Measurements from ENCODE around the gene PTPRA.
A peak's percentile ranks its signal among the peaks of the same experiment; 100 is the strongest.

Gene PTPRA

DNA sequence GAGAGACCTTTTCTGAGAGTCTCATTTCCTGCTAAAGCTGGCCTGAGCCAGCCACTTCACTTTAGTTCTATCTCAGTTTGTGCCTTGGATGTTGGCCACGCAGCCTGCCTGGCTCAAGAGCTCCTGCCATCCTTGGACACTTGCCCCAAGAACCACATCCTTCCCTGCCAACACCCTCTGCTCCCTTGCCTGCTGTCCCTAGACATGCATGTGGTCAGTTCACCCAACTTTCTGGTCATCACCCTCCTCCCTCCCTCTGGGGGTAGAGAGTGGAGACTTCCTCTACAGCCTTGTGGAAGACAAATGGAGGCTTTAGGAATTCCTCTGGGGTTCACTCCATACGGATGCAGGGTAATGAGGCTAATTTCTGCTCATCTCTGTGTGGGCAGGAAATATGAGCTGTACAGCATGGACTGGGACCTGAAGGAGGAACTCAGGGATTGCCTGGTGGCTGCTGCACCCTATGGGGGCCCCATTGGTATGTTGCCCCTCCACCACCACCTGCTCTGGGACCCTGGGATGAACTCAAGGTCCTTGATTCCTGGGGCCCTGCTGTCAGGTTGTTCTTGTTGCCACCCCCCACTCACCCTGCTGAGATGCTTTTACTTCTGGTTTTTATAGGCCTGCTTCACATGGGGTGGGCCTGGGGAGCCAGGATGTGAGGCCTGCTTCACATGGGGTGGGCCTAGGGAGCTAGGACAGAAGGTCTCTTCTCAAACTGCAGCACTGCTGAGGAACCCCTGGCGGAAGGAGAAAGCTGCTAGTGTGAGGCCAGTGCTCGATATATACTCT is 13.8 kb upstream of the PTPRA start:
- no peak for DNase-seq

- no peak for DNase-seq
These were observed 8.7 kb upstream of the PTPRA start for GRCh38 chr20:2864626-2865025.

DNA sequence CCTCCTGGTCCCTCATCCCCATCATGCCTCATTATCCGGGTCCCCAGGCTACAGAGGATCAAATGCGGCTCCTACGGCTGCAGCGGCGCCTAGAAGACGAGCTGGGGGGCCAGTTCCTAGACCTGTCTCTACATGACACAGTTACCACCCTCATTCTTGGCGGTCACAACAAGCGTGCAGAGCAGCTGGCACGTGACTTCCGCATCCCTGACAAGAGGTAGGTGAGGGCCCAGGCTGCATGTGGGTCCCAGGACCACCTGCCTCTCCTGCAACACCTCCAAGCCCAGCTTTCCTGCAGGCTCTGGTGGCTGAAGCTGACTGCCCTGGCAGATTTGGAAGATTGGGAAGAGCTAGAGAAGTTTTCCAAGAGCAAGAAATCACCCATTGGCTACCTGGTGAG is 8.2 kb upstream of the PTPRA start:
- DNase-seq, result no peak

GRCh38 chr20:2865630-2866029 is 7.7 kb upstream of the PTPRA start:
- DNase-seq, result peak; percentile 35 to 57

DNA sequence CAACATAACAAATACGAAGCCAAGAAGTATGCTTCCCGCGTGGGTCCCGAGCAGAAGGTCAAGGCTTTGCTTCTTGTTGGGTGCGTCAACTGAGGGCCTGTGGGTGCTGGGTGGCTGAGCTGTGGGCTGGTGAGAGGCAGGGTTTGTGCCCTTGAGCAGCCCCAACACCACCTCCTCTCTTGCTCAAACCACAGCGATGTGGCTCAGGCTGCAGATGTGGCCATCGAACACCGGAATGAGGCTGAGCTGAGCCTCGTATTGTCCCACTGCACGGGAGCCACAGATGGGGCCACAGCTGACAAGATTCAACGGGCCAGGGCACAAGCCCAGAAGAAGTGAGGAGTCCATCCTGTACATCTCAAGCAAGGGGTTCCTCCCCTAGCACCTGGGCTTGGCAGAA is 7.0 kb upstream of the PTPRA start:
- peak in 1 of 2 donors; percentile 17 for DNase-seq

GRCh38 chr20:2867081-2867864 is 6.0 kb upstream of the PTPRA start:
- no peak for DNase-seq

- no peak for DNase-seq
These were observed 3.9 kb upstream of the PTPRA start for GRCh38 chr20:2869381-2869780.

GRCh38 chr20:2871111-2871465 is 2.2 kb upstream of the PTPRA start:
- DNase-seq, result no peak

DNA sequence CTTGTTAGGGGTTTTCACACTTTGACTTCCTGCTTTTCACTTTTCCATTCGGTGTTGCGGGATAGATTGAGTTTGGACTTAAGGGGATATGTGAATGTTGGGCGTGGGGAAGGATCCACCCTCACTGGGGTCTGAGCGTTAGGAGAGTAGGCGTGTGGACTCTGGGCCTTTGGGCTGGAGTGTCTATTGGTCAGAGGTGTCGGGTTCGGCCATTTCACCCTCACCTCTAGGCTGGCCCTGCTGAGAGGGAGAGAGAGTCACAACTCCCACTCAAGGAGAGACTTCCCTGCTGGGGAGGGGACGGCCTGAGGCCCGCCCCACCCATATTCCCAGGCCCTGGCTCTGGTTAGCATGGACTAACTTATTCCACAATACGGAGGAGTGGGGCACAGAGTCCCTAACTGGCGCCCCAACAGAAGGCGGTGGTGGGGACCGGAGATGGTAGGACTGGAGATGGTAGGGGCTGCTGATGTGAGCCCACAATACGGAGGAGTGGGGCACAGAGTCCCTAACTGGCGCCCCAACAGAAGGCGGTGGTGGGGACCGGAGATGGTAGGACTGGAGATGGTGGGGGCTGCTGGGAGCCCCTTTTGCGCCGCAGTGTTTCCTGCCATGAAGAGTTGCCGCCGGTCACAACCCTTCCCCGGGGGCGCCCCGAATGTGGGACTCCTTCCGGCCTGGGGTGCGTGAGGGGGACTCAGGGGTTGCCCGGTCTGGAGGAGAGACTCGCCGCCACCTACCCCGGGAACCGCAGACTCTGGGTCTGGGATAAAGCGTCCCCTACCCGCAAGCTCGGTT is 1.4 kb upstream of the PTPRA start:
- DNase-seq, result no peak

GRCh38 chr20:2872459-2873009 is 747 bp upstream of the PTPRA start:
- DNase-seq, result peak; percentile 73 to 77

GRCh38 chr20:2873747-2874041 is 413 bp downstream of the PTPRA start:
- peak in 1 of 2 donors; percentile 66 for DNase-seq

DNA sequence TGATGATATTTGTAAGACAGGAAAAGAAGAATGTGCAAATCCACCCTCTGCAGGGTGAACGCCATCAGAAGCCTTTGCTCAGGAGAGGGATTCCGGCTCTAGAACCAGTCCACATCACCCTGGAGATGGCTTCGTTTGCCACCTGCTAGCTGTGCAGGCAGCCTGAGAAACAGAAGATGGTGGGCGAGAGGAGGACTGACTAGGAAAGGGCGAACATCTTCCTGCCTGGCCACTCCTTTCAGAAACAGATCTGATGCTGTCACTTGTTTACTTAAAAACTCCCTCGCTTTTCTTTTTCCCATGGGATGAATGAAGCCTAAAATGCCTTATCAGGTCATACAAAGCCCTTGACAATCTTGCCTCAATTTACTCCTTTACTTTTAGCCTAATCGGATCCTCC is 1.2 kb downstream of the PTPRA start:
- peak in 1 of 2 donors; percentile 10 for DNase-seq

DNA sequence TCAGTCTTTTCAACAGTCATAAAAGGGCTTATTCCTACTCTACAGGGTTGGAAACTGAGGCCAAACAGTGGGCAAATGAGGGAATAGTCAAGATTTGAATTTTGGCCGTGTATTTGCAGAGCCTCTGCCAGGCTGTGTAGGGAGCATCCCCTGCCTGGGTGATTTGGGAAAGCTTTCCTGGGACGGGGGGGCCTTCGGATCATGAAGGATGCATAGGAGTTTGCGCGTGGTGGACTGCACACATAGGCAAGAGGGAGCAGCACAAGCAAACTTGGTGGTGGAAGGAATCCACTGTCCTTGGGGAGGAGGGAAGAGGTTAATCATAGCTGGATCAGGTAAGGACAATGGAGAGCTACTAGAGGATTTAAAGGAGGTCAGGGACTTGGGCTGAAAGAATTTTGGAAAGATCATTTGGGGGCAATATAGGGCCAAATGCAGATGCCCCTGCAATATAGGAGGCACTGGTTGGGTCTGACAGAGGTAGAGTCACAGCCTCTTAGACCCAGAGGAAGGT is 2.5 kb downstream of the PTPRA start:
- DNase-seq, result no peak

- DNase-seq, result no peak
These were observed 5.2 kb downstream of the PTPRA start for GRCh38 chr20:2878515-2878914.

GRCh38 chr20:2879146-2879545 is 5.9 kb downstream of the PTPRA start:
- no peak for DNase-seq

DNA sequence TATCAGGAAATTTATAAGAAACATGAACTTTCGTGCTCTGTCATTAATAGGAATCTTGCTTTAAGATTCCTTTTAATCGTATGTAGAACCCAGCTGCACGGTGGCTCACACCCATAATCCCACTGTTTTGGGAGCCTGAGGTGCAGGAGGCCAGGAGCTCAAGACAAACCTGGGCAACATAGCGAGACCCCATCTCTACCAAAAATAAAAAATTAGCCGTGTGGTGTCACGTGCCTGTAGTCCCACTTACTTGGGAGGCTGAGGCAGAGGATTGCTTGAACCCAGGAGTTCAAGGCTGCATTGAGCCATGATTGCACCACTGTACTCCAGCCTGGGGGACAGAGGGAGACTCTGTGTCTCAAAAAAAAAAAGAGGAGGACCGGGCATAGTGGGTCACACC is 7.4 kb downstream of the PTPRA start:
- DNase-seq, result no peak

DNA sequence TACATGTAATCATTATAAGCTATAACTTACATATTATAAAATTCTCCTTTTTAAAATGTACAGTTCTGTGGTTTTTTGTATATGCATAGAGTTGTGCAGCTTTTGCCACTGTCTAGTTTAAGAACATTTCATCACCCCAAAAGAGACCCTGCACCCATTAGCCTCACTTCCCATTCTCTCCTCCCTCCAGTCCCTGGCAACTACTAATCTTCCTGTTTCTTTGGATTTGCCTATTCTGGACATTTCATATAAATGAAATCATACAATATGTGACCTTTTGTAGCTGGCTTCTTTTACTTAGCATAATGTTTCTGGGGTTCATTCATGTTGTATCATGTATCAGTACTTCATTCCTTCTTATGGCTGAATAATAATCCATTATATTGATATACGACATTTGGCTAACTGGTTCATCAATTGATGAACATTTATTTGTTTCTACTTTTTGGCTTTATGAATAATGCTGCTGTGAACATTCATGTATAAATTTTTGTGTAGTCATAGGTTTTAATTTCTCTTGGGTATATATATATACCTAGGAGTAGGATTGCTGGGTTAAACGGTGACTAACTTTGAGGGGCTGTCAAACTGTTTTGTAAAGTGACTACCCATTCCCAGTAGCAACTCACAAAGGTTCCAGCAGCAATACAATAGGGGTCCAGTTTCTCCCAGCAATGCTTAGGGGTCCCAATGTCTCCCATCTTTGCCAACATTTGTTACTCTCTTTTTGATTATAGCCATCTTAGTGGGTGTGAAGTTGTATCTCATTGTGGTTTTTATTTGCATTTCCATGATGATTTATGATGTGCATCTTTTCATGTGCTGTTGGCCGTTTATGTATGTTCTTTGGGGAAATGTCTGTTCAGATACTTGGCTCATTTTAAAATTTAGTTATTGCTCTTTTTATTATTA is 10.7 kb downstream of the PTPRA start:
- no peak for DNase-seq

DNA sequence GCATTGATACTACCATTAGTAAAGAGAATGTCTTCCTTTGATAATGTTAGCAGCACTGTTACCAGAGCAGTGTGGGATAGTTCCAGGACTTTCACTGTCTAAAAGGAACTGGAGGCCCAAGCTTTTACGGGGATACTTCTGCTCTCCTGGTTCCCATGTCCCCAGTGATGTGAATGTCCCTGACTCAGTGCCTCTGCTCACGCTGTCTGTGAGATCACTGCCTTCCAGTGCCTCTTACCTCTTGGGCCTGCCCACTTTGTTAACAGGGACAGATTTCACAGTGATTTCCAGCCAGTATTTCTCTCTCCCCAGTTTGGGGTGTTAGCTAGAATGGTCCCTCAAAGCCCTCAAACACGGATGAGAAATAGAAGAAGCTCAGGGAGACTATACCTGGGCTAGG is 14.4 kb downstream of the PTPRA start:
- no peak for DNase-seq

DNA sequence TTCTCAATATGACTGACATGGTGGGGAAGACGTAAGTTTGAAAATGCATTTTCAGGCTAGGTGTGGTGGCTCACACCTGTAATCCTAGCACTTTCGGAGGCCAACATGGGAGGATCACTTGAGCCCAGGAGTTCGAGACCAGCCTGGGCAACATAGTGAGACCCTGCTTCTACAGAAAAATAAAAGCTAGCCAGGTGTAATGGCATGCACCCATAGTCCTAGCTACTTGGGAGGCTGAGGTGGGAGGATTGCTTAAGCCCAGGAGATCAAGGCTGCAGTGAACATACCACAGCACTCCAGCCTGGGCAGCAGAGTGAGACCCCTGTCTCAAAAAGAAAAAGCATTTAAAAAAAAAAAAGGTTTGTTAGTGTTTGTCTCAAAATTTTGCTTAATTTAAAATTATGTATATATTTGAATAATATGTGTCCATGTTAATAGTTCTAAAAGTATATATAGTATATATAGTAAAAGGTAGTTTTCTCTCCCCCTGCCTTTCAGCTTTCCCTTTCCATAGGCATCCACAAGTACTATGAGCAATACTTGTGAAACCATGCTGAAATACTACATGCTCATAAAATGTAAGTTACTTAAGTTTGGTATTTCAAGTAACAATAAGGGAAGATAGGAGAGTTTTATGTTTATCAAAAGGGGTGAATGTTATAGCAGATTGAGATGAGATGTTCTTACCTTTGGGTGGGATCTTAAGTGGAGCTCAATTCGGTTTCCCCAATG is 15.1 kb downstream of the PTPRA start:
- DNase-seq, result no peak

DNA sequence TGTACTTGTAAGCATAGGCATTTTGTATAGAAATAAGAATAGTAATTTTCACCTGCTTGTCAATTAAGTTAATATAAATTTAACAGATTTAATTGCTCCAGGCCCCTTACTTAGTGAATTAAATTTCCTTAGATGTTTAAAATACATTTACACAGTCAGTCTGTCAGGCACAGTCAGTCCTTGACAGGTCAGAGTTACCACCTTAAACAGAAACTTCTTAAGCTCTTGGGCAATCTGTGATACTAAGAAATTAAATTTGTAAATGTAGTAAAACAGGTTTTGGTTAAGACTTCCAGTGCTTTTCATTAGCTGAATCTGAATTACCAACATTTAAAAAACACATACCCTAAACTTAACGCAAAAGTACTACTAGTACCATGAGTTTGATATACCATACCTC is 15.9 kb downstream of the PTPRA start:
- DNase-seq, result no peak

GRCh38 chr20:2889797-2890196 is 16.5 kb downstream of the PTPRA start:
- DNase-seq, result no peak
